HuH-7.5 (cell line): Measurements from ENCODE around the gene TAS1R2.

Source experiments
- DNase-seq: peaks from one replicate; pipeline ENCODE4 v3.0.0; 2011; ENCODE audit warnings: low spot score

TAS1R2 gene

DNA sequence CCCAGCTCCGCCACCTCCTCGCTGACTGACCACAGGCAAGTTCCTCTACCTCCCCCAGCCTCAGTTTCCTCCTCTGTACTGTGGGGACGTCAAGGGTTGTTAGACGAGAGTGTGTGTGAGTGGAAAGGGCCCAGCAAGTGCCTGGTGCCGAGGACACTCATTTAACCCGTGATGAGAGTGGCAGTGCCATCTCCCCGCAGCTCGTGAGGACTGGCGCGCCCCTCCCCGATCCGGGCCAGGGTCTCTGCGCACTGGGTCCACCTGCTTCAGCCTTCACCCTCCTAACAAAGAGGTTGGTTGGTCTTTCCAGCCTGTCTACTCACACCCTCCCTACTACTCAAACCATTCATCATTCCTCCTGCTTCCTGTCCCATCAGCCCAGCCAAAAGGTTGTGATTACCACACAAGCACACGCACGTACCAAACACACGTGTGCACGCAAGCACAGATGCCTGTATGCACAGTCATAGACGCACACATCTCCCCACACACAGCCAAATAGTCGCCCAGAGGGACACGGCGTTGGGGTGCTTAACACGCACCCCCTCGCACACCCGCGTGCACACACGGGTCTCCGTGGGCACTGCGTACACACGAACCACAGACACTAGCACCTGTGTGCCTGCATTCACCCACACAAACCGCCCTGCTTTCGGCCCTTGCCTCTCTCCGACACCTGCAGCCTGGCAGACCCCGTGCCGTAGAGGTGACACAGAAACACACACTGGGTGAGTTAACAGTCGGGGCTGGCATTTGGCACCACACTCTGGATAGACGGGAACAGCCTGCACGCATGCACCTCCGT lies 39.3 kb downstream of the TAS1R2 start:
- no peak for DNase-seq

DNA sequence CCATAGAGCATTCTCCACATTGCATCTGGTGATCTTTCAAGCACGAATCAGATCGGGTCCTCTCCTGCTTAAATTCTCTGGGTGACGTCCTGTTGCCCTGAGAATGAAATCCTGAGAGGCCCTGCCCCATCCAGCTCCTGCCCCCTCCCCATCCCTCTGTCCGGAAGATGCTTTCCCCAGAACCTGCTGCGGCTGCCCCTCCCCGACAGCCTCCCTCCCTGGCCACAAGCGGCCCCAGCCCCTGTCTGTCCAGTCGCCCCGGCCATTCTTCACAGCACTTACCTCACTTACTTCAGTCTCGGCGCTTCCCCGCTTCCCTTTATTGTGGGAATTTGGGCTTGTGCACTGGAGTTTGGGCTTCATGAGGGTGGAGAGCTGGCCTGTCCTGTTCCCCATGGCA lies 40.3 kb downstream of the TAS1R2 start:
- no peak for DNase-seq

DNA sequence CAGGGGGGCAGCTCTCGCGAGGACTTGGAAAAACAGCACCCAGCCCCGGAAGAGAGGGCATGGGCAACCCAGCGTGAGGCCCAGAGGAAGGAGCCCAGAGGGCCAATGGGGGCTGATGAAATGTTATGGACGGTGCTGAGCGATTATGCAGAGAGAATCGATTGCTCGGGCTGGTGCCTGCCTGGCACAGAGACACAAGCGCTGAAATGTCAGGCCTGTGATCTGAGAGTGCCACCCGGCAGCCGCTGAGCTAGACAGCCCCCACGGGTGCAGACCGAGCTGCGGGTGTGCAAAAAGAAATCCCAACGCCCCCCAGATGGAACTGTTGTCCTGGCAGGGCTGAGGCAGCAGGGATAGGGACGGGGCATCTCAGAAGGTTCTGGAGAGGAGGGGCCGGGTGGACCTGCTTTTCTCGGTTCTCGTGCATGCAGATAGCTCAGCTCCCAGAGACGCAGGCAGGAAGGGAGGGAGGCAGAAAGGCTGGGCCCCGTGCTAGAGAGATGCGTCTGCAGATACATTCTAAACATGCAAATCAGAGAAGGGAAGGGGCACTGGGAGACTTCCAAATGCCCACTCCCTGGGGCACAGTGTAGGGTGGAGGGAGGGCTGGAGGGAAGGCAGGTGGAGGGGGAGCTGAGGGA lies 41.5 kb downstream of the TAS1R2 start:
- DNase-seq = no peak

DNA sequence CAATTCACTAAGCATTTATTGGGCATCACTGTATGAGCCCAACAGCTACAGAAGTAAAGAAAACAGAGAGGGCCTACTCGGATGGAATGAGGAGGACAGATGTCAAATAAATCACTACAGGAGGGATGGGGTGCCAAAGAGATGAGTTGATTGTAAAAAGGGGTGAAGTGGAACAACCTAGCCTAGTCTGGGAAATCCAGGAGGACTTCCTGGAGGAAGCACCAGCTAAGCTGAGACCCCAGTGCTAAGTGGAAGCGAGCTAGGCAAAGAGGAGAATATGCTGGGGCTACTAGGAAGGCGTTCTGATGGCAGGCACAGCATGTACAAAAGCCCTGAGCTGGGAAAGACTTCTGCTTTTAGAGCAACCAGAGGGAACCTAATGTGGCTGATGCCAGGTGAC lies 42.1 kb downstream of the TAS1R2 start:
- no peak for DNase-seq

DNA sequence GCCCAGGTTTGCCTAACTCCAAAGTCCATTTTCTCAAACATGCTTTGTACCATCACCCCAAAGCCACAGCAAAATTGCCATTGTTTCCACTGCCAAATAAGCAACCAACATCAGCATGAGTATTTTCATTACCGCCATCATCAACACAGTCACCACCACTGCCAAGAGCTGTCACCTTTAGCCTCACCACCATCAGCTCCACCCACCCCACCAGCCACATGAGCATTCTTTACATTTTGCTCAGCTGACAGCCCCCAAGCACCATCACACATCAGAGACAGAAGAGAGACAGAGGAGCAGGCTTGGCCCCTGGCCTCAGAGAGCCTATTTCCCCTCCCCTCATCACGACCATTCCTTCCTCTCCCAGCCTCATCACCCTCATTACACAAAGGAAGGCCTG lies 42.7 kb downstream of the TAS1R2 start:
- no peak for DNase-seq

DNA sequence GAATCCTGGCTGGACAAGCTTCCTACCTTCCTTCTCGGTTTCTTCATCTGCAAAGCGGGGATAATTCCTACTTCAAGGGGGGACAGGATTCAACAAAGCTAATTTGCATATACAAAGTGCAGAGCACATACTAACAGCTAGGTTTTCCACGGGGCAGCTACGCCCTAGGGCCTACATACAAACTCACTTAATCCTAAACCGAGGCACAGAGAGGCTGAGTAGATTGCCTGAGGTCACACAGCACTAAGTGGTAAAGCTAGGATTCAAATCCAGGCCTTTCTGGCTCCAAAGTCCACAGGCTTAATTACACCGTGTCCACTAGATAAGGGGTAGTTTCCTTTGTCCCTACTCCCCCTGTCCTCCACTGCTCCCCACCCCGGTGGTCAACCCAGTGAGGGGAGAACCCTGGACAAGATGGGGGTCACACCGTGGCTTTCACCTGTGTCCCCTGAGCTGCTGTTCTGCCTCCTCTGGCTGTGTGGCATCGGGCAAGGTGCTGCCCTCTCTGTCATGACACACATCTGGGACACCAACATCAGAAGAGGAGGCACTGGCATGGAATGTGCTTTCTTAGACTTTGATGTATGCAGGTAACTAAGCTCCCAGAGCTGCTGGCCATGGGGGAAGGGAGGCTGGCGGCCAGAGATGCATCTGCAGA lies 44.5 kb downstream of the TAS1R2 start:
- no peak for DNase-seq

DNA sequence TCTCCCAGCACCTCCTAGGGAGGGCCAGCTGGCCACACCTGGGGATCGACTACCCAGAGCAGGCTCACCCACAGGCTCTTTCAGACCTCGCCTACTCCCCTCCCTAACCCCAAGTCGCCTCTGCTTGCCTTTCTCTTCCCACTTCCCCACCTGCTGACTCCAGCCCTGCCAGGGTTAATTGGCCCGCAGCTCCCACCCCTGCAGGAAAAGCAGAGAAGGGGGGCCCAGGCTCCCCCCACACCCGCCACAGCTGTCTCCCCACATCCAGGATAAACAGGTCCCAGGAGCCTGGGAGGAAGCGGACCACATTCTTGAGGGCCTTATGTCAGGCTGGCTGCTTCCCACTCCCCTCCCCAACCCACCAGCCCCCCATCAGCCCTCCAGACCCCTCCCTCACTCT lies 45.0 kb downstream of the TAS1R2 start:
- no peak for DNase-seq

DNA sequence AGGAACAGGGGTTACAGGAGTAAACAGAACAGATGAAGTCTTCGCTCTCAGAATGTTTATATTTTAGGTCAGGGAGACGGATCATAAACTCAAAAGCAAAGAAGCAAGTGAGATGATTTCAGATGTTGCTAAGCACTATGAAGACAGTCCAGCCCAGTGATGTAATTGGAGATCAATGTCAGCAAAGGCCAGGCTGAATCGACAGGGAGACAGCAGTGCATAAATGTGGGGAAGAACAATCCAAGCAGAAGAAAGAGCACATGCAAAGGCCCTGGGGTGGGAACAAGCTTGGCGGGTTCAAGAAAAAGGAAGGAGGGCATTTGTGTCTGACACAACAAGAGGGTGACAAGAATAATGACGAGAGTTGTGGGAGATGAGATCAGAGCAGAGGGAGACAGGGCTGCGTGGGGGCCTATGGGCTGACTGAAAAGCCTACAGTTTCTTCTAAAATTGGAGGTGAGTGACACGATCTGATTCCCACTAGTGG lies 47.0 kb downstream of the TAS1R2 start:
- DNase-seq = no peak

DNA sequence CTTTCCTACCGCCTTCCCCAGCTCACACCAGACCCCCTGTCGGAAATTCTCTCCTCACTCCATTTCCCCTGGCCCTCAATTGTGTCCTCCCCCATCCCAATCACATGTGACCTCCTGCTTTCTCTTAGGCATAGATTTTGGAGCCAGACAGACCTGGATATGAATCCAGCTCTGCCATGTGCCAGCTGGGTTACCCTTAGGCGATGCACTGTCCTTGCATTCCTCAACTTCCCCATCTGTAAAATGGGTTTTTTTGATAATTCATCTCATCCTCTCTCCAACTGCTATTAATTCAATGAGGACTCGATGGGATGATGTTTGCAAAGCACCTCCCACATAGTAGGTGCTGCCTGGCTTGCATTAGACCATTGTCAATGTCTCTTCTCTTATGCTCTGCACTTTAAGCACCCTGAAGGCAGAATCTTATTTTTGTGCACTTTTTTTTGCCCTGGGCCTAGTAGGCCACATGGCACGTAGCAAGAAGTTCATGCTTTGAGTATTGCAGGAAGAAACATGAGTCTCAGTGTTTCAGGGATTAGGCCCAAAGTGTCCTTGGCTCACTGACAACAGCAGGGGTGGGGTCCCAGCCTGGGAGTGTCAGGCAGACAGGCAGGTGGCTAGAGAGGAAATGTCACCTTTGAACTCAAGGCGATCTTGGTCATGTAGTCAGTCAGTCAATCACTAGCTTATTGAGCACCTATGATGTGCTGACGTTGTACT lies 47.6 kb downstream of the TAS1R2 start:
- no peak for DNase-seq

DNA sequence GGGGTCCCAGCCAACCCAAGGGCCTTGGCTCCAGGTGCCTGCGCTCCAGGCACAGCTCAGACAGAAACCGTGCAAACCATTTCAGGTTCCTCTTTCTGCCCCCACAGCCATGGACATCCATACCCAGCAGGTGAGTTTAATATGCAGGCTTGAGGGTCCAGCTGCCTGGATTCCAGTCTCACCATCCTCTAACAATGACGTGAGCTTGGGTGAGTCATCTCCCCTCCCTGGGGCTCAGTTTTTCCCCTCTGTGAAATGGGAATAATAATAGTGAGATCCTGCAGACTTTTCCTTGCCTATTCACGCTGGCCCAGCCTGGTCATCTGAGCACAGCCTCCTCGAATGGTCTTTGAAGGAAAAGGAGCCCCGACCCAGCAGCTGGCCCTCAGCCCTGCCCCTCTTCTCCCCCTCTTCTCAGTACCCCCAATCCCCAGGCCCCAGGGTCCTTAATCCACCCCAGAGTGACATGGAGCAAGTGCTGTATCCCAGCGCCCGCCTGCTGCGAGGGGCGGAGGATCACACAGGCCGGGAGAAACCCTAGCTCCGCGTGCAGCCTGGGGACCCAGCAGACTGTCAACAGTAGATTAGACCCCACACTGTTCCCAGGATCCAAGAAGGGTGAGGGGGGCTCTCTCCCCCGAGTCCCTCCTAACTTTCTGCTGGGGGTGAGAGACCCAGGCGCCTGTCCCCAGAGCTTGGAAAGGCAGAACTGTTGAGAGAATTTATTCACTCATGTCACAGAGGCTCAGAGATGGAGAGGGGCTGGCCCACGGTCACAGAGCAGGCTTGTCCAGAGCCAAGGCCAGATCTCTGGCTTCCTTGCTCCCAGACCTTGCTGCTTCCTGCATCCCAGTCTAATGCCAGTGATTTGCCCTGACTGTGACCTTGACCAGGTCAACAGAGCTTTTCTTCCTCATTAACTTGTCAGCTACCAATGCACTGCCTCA lies 49.2 kb downstream of the TAS1R2 start:
- DNase-seq = no peak

DNA sequence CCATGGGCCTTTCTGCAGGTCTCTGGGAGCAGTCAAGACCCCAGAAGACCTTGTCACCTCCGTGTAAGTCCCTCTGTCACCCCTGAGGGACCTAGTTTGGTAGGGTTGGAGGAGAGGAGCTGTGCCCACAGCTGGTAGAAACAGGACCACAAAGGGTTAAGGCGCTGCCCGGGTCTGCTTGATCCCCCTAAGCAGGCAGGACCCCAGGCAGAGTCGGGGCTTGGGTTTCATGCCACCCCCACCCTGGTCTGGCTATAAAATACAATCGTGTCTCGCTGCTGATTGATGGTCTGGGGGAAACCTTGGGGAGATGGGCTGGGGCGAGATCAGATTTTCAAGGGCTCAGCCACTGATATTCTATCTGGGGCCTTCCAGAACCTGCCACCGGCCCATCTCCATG lies 50.9 kb downstream of the TAS1R2 start:
- DNase-seq = no peak

DNA sequence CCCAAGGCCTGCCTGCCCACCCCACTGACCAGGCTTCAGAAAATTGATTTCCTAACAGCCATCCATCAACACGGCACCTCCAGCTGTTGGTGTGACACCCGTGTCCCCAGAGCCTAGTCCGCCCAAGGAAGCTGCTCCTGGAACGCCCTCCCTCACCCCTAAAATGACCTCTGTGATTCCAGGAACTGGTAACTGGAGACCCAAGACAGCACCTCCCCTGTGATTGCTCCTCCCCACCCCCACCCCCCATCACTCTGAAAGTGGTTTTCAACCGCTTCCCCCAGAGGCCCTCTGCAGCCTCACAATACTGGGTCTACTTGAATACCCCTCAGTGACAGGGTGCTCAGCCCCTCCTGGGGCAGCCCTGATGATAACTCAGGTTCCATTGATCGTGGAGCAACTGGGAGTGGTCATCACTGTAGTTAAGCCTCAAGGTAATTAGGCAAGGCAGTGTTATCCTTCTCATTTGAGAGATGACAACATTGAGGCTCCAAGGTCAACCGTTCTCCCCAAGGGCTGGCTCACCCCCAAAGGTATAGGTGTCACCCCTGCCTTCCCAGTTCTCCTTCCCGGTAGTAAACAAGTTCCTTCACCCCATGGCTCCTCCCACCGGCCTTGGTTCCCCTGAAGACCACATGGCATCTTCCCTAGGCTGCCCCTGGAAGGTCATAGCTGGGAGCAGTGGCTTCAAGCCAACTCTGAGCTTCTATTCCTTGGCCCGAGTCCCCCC lies 52.0 kb downstream of the TAS1R2 start:
- DNase-seq = no peak

DNA sequence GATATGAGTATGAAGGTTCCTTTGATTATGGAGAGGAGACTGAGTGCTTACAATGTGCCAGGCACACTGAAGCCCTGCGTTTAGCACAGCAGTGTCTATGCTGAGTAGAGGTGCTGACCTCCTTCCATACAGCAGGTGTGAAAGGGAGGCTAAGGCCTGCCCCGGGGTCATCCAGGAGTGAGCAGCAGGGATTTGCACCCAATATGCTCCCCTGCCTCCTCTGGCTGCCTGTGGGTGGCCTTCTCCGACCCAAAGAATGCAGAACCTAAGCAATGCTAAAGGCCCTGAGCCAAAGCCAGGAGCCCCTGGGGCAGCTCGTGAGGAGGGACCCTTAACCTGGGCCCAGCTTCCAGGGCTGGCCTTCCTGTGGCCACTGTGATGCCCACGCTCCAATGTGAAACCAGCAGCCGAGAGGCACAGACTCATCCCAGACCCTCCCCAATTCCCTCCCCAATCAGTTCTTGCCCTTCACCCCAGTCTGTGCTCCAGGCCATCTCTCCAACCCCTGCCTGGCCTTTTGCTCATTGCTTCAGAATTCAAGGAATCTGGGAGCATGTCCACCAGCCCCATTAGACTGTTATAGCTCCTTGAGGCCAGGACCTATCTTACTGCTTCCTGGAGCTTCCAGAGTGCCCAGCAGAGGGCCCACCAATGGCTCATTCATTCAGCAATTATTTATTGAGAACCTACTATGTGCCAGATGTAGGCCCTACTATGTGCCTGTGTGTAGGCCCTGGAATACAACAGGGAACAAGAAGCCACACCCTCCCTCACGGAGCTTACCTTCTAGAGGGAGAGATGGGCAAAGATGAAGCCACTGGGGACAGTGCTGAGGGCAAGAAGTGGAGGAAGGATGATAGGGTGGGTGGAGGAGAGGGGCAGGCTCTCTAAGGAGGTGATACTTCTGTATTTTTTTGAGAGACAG lies 53.3 kb downstream of the TAS1R2 start:
- DNase-seq = no peak

DNA sequence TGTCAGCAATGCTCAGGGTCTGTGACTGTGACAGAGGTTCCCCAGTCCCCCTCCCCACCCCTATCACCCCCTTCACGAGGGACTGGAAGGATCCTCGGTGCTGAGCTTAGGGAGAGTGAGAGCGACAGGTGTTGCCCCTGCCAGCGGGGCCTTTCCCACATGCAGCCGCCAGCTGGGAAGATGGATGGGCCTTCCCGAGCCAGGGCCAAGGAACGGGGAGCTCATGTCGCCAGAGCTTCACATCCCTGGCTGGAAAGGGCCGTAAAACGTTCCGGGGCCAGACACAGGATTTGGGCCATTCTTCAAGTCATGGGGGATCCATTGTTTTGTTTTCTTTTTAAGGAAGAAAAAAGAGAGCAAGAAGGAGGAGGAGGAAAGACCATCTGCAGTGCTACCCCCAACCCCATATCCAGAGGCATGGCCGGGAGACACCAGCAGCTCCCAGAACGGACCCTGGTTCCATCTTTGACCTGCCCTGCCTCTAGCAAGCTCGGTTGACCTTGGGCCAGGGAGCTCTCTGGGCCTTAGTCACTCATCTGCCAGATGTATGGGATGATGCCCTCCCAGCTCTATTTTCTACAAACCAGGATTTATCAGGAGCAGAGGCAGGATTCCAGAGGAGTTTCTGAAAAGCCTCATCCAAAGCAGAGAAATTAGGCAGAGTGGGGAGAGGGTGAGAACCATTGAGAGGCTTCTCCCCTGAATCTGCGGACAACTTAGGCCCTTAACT lies 54.1 kb downstream of the TAS1R2 start:
- DNase-seq = no peak

DNA sequence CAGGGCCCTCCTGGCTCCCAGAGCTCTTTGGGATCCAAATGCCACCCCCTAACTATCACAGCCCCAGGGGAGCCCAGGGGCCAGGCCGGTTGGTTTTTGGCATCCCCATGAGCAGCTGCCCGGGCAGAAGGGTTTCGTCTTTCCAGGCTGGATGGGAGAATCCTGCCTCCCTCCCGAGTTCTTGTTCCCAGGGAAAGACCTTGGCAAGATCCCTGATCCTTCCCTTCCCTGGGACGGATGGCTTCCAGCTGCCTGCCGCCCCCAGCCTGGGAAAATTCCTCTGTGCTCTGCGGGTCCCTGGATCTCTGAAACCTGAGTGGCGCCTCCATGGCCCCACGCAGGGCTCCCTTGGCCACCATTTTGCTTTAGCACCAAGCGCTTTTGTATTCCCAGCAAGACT lies 55.6 kb downstream of the TAS1R2 start:
- no peak for DNase-seq

DNA sequence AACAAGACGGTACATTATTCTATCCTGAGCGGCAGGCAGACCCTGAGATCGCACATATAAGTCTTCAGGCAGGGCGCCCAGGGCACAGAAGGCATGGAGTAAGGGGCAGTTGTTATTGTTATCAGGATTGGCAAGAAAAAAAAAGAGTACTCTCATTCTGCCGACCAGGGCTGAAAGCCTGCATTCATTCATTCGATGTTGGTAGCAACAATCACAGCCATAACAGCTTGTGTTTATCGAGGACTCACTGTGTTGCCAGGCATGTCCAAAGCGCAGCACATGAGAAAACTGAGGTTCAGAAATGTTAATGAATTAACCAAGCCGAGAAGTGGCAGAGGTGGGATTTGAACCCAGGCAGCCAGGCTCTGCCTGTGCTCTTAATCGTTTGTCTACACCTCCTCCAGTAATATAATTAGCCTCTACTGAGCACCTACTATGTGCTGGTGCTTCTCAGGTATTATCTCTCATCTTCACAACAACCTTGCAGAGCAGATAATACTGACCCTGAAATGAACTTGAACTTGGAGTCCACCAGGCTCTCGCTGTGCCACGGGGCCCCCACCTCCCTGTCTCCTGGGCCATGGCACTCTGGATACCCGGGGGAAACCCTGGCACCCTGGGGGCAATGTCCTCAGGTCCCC lies 56.2 kb downstream of the TAS1R2 start:
- no peak for DNase-seq

DNA sequence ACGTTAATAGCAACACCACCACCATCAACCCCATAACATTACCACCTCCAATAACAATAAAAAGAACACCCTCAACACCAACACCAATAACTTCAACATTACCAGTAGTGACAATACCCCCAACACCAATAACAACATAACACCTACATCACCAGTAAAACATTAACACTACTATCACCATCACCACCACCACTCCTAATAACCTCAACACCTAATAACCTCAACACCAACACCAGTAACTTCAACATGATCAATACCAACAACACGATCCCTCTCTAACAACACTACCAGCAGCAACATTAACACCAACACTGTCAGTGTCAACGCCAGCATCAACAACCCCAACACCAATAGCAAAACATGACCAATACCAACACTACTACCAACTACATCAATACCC lies 57.2 kb downstream of the TAS1R2 start:
- no peak for DNase-seq

DNA sequence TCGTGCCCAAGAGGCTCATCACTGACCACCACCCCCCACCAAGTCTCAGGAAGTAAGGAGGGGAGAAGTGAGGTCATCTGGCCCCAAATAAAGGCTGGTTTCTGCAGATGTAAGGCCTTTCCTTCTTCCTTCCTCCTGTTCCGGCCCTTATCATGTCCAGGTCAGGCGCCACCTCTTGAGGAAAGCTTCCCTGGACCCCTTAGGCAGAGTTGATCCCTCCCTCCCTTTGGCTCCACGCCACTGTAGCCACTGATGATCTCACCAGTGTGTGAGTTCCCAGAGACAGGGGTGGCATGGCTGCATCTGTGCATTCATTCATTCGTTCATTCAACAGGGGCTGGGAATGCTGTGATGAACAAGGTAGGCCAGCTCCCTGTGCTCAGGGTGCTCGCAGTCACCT lies 59.2 kb downstream of the TAS1R2 start:
- DNase-seq = no peak
